HepG2 (cell line): ENCODE results near the gene LILRB3. TPM values are rescaled to one million over a fixed set of nuclear protein-coding genes. Genes with fewer than 3 reads are reported as not detected.
A peak's percentile ranks its signal among the peaks of the same experiment; 100 is the strongest.

ENCODE experiments used
- CENPT ChIP-seq: sonication (generic); formaldehyde crosslinking; IDR thresholded peaks from 2 replicates; pipeline ENCODE4 v1.8.0; 2022; ENCODE audit warnings: low read depth, mild to moderate bottlenecking, moderate library complexity, missing genetic modification reagents
- DBP ChIP-seq: sonication (generic); formaldehyde crosslinking; IDR thresholded peaks from 2 replicates; pipeline ENCODE4 v1.4.0; 2020; ENCODE audit warnings: missing genetic modification reagents; ENCODE audit errors: not compliant biosample characterization
- GATAD1 ChIP-seq: IDR thresholded peaks from 2 replicates; pipeline ENCODE4 v1.6.1; 2016; ENCODE audit warnings: missing genetic modification reagents, missing compliant biosample characterization
- KDM5A ChIP-seq: fragments of 200-600 bp; sonication (generic); IDR thresholded peaks from 2 replicates; pipeline ENCODE4 v1.7.0; 2018; ENCODE audit warnings: antibody characterized with exemption, mild to moderate bottlenecking, low read length, borderline replicate concordance
- MTA3 ChIP-seq: sonication (generic); formaldehyde crosslinking; IDR thresholded peaks from 2 replicates; pipeline ENCODE4 v1.4.0; 2020; ENCODE audit warnings: missing genetic modification reagents
- MYC ChIP-seq: sonication (generic); formaldehyde crosslinking; IDR thresholded peaks from 2 replicates; pipeline ENCODE4 v1.9.0; 2021; ENCODE audit warnings: missing genetic modification reagents, borderline replicate concordance
- ONECUT2 ChIP-seq: sonication (generic); formaldehyde crosslinking; IDR thresholded peaks from 2 replicates; pipeline ENCODE4 v1.4.0; 2020; ENCODE audit warnings: missing genetic modification reagents
- PAF1 ChIP-seq: IDR thresholded peaks from 2 replicates; pipeline ENCODE4 v1.6.1; 2016; ENCODE audit warnings: missing genetic modification reagents, missing compliant biosample characterization
- SP4 ChIP-seq: sonication (generic); formaldehyde crosslinking; IDR thresholded peaks from 2 replicates; pipeline ENCODE4 v1.8.1; 2023; ENCODE audit warnings: mild to moderate bottlenecking, missing genetic modification reagents
- ZC3H13 ChIP-seq: sonication (generic); formaldehyde crosslinking; IDR thresholded peaks from 2 replicates; pipeline ENCODE4 v1.8.1; 2023; ENCODE audit warnings: mild to moderate bottlenecking, missing genetic modification reagents, moderate library complexity
- ZHX2 ChIP-seq, 2 experiments: sonication (generic) in 1 of 2; formaldehyde crosslinking in 1 of 2; IDR thresholded peaks; 2 replicates each; pipeline versions ENCODE4 v1.6.1 to v1.9.0; 2014 to 2022; ENCODE audit warnings: antibody characterized with exemption in 1 of 2, borderline replicate concordance in 1 of 2, inconsistent platforms in 1 of 2, low read depth in 1 of 2, missing genetic modification reagents in 1 of 2
- ZKSCAN8 ChIP-seq: IDR thresholded peaks from 2 replicates; pipeline ENCODE4 v1.6.1; 2016; ENCODE audit warnings: borderline replicate concordance, missing genetic modification reagents, missing compliant biosample characterization
- ZNF224 ChIP-seq: sonication (generic); formaldehyde crosslinking; IDR thresholded peaks from 2 replicates; pipeline ENCODE4 v1.5.0; 2020; ENCODE audit warnings: mild to moderate bottlenecking, missing genetic modification reagents
- ZNF251 ChIP-seq: sonication (generic); formaldehyde crosslinking; IDR thresholded peaks from 2 replicates; pipeline ENCODE4 v1.9.0; 2021; ENCODE audit warnings: mild to moderate bottlenecking, missing genetic modification reagents
- ZNF275 ChIP-seq: sonication (generic); formaldehyde crosslinking; IDR thresholded peaks from 2 replicates; pipeline ENCODE4 v1.8.0; 2022; ENCODE audit warnings: missing genetic modification reagents, mild to moderate bottlenecking, inconsistent platforms, borderline replicate concordance
- ZNF33A ChIP-seq: sonication (generic); formaldehyde crosslinking; IDR thresholded peaks from 2 replicates; pipeline ENCODE4 v1.5.1; 2020; ENCODE audit warnings: missing genetic modification reagents, mild to moderate bottlenecking, moderate library complexity, borderline replicate concordance
- ZNF354B ChIP-seq: sonication (generic); formaldehyde crosslinking; IDR thresholded peaks from 2 replicates; pipeline ENCODE4 v1.8.0; 2022; ENCODE audit warnings: mild to moderate bottlenecking, missing genetic modification reagents
- ZNF430 ChIP-seq: sonication (generic); formaldehyde crosslinking; IDR thresholded peaks from 2 replicates; pipeline ENCODE4 v1.9.0; 2021; ENCODE audit warnings: mild to moderate bottlenecking, missing genetic modification reagents
- ZNF552 ChIP-seq: sonication (generic); formaldehyde crosslinking; IDR thresholded peaks from 2 replicates; pipeline ENCODE4 v1.9.0; 2022; ENCODE audit warnings: missing genetic modification reagents, mild to moderate bottlenecking, borderline replicate concordance
- ZNF784 ChIP-seq: sonication (generic); formaldehyde crosslinking; IDR thresholded peaks from 2 replicates; pipeline ENCODE4 v1.5.1; 2020; ENCODE audit warnings: missing genetic modification reagents, mild to moderate bottlenecking, borderline replicate concordance
- ZNF790 ChIP-seq: sonication (generic); formaldehyde crosslinking; IDR thresholded peaks from 2 replicates; pipeline ENCODE4 v1.8.0; 2022; ENCODE audit warnings: missing genetic modification reagents, mild to moderate bottlenecking, borderline replicate concordance
- ZSCAN29 ChIP-seq: sonication (generic); formaldehyde crosslinking; conservative IDR thresholded peaks from 2 replicates; pipeline ENCODE4 v1.4.0; 2020; ENCODE audit warnings: mild to moderate bottlenecking, missing genetic modification reagents
- polyA plus RNA-seq, 8 experiments: library from polyadenylated mRNA; depleted of rRNA in 3 of 8; stranded (reverse) in 7 of 8; unstranded in 1 of 8; fragments of >200 nt; fragmentation: Illumina TruSeq in 4 of 8; extraction: Trizol in 4 of 8; gene quantifications; 2 replicates each; pipeline versions ENCODE4 v1.2.1 to v1.2.3, GENCODE V29; 2011 to 2016; ENCODE audit warnings: low read depth in 4 of 8, missing spikeins in 1 of 8, mixed read lengths in 1 of 8; ENCODE audit not compliant: insufficient read depth in 1 of 8
- total RNA-seq, 5 experiments: library from RNA; depleted of rRNA; stranded (reverse); fragments of >200 nt; fragmentation: Illumina TruSeq; extraction: Trizol; gene quantifications; 2 replicates each; pipeline ENCODE4 v1.2.3, GENCODE V29; 2016; ENCODE audit warnings: low read depth in 1 of 5

Gene LILRB3
- total and polyA plus RNA-seq, 2 of the 13 experiments (the other 11 are each of a cell fraction or from before 2014, with no cell fraction given), result 0.22 TPM; not detected in 1

- TF ChIP-seq ZNF784 (CRISPR knock-in tag) (no peak; the same call in 1 of the 2 replicates), ZNF275 (CRISPR knock-in tag) (no peak), ZNF224 (no peak), ZC3H13 (CRISPR knock-in tag) (peak; percentile 39; the same call in 1 of the 2 replicates), MTA3 (no peak), ZKSCAN8 (CRISPR knock-in tag) (no peak), KDM5A (0 out of 2 replicates have a peak, but pooled peaks have one; percentile 54), SP4 (CRISPR knock-in tag) (no peak), ZNF354B (no peak), PAF1 (CRISPR knock-in tag) (no peak), DBP (no peak), ZHX2 (IDR thresholded peaks at IDR 0.05; ENCODE audit: low read depth) (no peak), ZHX2 (CRISPR knock-in tag; IDR thresholded peaks at IDR 0.05; ENCODE audit: borderline replicate concordance) (no peak), ZNF430 (CRISPR knock-in tag) (no peak), ZNF552 (CRISPR knock-in tag) (no peak), GATAD1 (CRISPR knock-in tag) (no peak), MYC (CRISPR knock-in tag) (no peak), ZSCAN29 (CRISPR knock-in tag) (0 out of 2 replicates have a peak, but pooled peaks have one; percentile 14), ONECUT2 (no peak), ZNF251 (CRISPR knock-in tag) (no peak), ZNF790 (CRISPR knock-in tag) (no peak), CENPT (CRISPR knock-in tag) (no peak), ZNF33A (CRISPR knock-in tag) (no peak)
Observed at GRCh38 chr19:54201172-54201701, 21.6 kb downstream of the LILRB3 start (continued).
